Upper lobe of right lung (tissue), 1 donor: ENCODE data around the gene AQR. TPM values are rescaled to one million over a fixed set of nuclear protein-coding genes. Genes with fewer than 3 reads are reported as not detected.
"Not testable (repeated sequence)": the region's sequence is repeated elsewhere in the genome, so short reads cannot be mapped to it uniquely, and the experiment has no call there.

Source experiments
- ATAC-seq: fragments of 200-7000 bp; cut with Tn5 transposase; one replicate; pipeline ENCODE4 v1.9.1; 2020; ENCODE audit warnings: mild to moderate bottlenecking, moderate library complexity
- DNase-seq: peaks from one replicate; pipeline ENCODE4 v3.0.0-alpha.2; 2020
- H3K27ac ChIP-seq: fragments of 200-600 bp; one replicate; pipeline ENCODE4 v1.8.0; 2022
- H3K27me3 ChIP-seq: fragments of 200-600 bp; one replicate; pipeline ENCODE4 v1.8.0; 2022; ENCODE audit warnings: mild to moderate bottlenecking
- H3K36me3 ChIP-seq: fragments of 200-600 bp; one replicate; pipeline ENCODE4 v1.8.0; 2022
- H3K4me1 ChIP-seq: fragments of 200-600 bp; one replicate; pipeline ENCODE4 v1.8.0; 2022
- H3K4me3 ChIP-seq: fragments of 200-600 bp; one replicate; pipeline ENCODE4 v1.8.0; 2022; ENCODE audit warnings: mild to moderate bottlenecking
- H3K9me3 ChIP-seq: fragments of 200-600 bp; one replicate; pipeline ENCODE4 v1.8.0; 2022
- CTCF ChIP-seq: fragments of 200-600 bp; IDR thresholded peaks from one replicate; pipeline ENCODE4 v1.8.0; 2022; ENCODE audit warnings: antibody characterized with exemption
- intact Hi-C: fragments of 100-400 bp; cut with DNase I; formaldehyde crosslinking; loops from one replicate; pipeline ENCODE4 v1.11.0; 2022
- total RNA-seq: library from RNA; stranded (reverse); fragmentation: NEBNext Ultra II Directional; extraction: Animal tissue kit (Norgen Biotek cat#: 25700); gene quantifications from one replicate; pipeline ENCODE4 v1.2.1, GENCODE V29; 2021
- donor health status: DM: no; HTN: yes; CAD: no; lungs with severe emphysema.

AQR gene
- total RNA-seq, 1 donor from 2014 or later = 28.2 TPM

- H3K4me3 ChIP-seq = no peak overlapping the region
- TF ChIP-seq CTCF = no peak
- no peak overlapping the region for H3K27ac ChIP-seq
- ATAC-seq (no peak), DNase-seq (no peak)
- intact Hi-C loops = no loop called here
- H3K9me3 ChIP-seq = no peaks in the 10 kb centered on the region
- H3K4me1 ChIP-seq = no peaks in the 10 kb centered on the region
- peaks cover 88% of the 10 kb centered on the region for H3K36me3 ChIP-seq
- no peaks in the 10 kb centered on the region for H3K27me3 ChIP-seq
Measured at GRCh38 chr15:34941831-34942230, 27.7 kb downstream of the AQR start.

GRCh38 chr15:34941185-34941698, 28.3 kb downstream of the AQR start:
- peaks cover 94% of the 10 kb centered on the region for H3K36me3 ChIP-seq

GRCh38 chr15:34933432-34933975, 36.0 kb downstream of the AQR start:
- intact Hi-C loops = no loop called here
- no peak for TF ChIP-seq CTCF
- peaks cover 92% of the 10 kb centered on the region for H3K36me3 ChIP-seq
- no peak for DNase-seq
- no peak overlapping the region for H3K27ac ChIP-seq
- H3K27me3 ChIP-seq = no peaks in the 10 kb centered on the region
- H3K9me3 ChIP-seq = no peaks in the 10 kb centered on the region
- no peak overlapping the region for H3K4me3 ChIP-seq
- H3K4me1 ChIP-seq = no peaks in the 10 kb centered on the region
- ATAC-seq = no peak

More at GRCh38 chr15:34941185-34941698, 28.3 kb downstream of the AQR start:
- DNase-seq (no peak), ATAC-seq (no peak)
- Histone ChIP-seq H3K27ac (no peak overlapping the region), H3K9me3 (no peaks in the 10 kb centered on the region), H3K27me3 (no peaks in the 10 kb centered on the region), H3K4me3 (no peak overlapping the region), H3K4me1 (no peaks in the 10 kb centered on the region)
- intact Hi-C loops = no loop called here
- TF ChIP-seq CTCF = no peak

GRCh38 chr15:34928349-34928748, 41.2 kb downstream of the AQR start:
- H3K9me3 ChIP-seq, ATAC-seq, H3K27me3 ChIP-seq, DNase-seq, H3K27ac ChIP-seq, intact Hi-C loops, H3K4me1 ChIP-seq, H3K4me3 ChIP-seq: not testable (repeated sequence)
- peaks cover 90% of the 10 kb centered on the region for H3K36me3 ChIP-seq

- intact Hi-C loops = no loop called here
- no peak for ATAC-seq
- peaks cover 90% of the 10 kb centered on the region for H3K36me3 ChIP-seq
Measured at GRCh38 chr15:34927726-34928125, 41.8 kb downstream of the AQR start.

GRCh38 chr15:34914317-34914716, 55.2 kb downstream of the AQR start:
- Histone ChIP-seq H3K27me3 (no peaks in the 10 kb centered on the region), H3K27ac (no peak overlapping the region), H3K9me3 (no peaks in the 10 kb centered on the region), H3K36me3 (peaks cover 94% of the 10 kb centered on the region), H3K4me1 (no peaks in the 10 kb centered on the region), H3K4me3 (no peak overlapping the region)
- intact Hi-C loops = no loop called here
- TF ChIP-seq CTCF = no peak
- DNase-seq (no peak), ATAC-seq (no peak)

More at GRCh38 chr15:34927726-34928125, 41.8 kb downstream of the AQR start:
- no peaks in the 10 kb centered on the region for H3K9me3 ChIP-seq
- no peak for TF ChIP-seq CTCF
- no peak overlapping the region for H3K4me3 ChIP-seq
- no peaks in the 10 kb centered on the region for H3K4me1 ChIP-seq
- no peak for DNase-seq
- H3K27me3 ChIP-seq = no peaks in the 10 kb centered on the region
- H3K27ac ChIP-seq = no peak overlapping the region
